PC-9 (cell line): Measurements from ENCODE around the gene PCDH9. TPM values are rescaled to one million over a fixed set of nuclear protein-coding genes. Genes with fewer than 3 reads are reported as not detected.

ENCODE experiments used
- BruUV-seq: library from RNA; stranded (reverse); fragments of 400-500 nt; replicated peaks from 2 replicates; lab custom pipeline; 2021; lab: Mats Ljungman, UMichigan
- CTCF ChIA-PET: fragments of 300-600 bp; sonication (Branson Sonifier 250); formaldehyde crosslinking; loops from one replicate; lab custom pipeline; 2022; ENCODE audit warnings: antibody characterized with exemption; lab: Charles Lee
- POLR2A ChIA-PET: fragments of 300-600 bp; sonication (Branson Sonifier 250); formaldehyde crosslinking; loops from one replicate; lab custom pipeline; 2022; ENCODE audit warnings: antibody characterized with exemption; ENCODE audit not compliant: unreplicated experiment; lab: Charles Lee
- DNase-seq, 2 experiments: peaks; one replicate each; pipeline versions ENCODE4 v3.0.0 to v3.0.0-alpha.2; 2015 to 2022; ENCODE audit warnings: mixed read lengths in 1 of 2
- H2AFZ ChIP-seq: fragments of 200-600 bp; sonication (generic); 2 replicates; pipeline ENCODE4 v1.8.1; 2017; ENCODE audit warnings: antibody characterized with exemption
- H3F3A ChIP-seq: fragments of 200-600 bp; sonication (generic); 2 replicates; pipeline ENCODE4 v1.8.1; 2017; ENCODE audit warnings: antibody characterized with exemption, mild to moderate bottlenecking, low read depth; ENCODE audit not compliant: insufficient read depth
- H3K27ac ChIP-seq: fragments of 200-600 bp; sonication (generic); 2 replicates; pipeline ENCODE4 v1.6.1; 2016; ENCODE audit warnings: mixed run types
- H3K27me3 ChIP-seq: fragments of 200-600 bp; sonication (generic); 2 replicates; pipeline ENCODE4 v1.6.1; 2016; ENCODE audit warnings: low read depth, mixed run types; ENCODE audit not compliant: insufficient read depth
- H3K36me3 ChIP-seq: fragments of 200-600 bp; sonication (generic); 2 replicates; pipeline ENCODE4 v1.6.1; 2016; ENCODE audit warnings: low read depth, mixed run types
- H3K4me1 ChIP-seq: fragments of 200-600 bp; sonication (generic); replicated peaks from 2 replicates; pipeline ENCODE4 v1.6.1; 2016; ENCODE audit warnings: mixed run types; ENCODE audit not compliant: insufficient read depth
- H3K4me2 ChIP-seq: fragments of 200-600 bp; sonication (generic); 2 replicates; pipeline ENCODE4 v1.6.1; 2017; ENCODE audit warnings: mixed run types
- H3K4me3 ChIP-seq: fragments of 200-600 bp; sonication (generic); 2 replicates; pipeline ENCODE4 v1.6.1; 2016; ENCODE audit warnings: mixed run types
- H3K79me2 ChIP-seq: fragments of 200-600 bp; sonication (generic); 2 replicates; pipeline ENCODE4 v1.6.1; 2017; ENCODE audit warnings: low read depth, mixed run types
- H3K9me2 ChIP-seq: fragments of 200-600 bp; sonication (generic); 2 replicates; pipeline ENCODE4 v1.8.1; 2017; ENCODE audit warnings: mild to moderate bottlenecking; ENCODE audit not compliant: insufficient read depth
- H3K9me3 ChIP-seq: fragments of 200-600 bp; sonication (generic); 2 replicates; pipeline ENCODE4 v1.8.1; 2016; ENCODE audit warnings: low read depth; ENCODE audit not compliant: insufficient read depth
- H4K20me1 ChIP-seq: fragments of 200-600 bp; sonication (generic); 2 replicates; pipeline ENCODE4 v1.8.1; 2017; ENCODE audit not compliant: insufficient read depth
- CTCF ChIP-seq: fragments of 200-600 bp; sonication (generic); conservative IDR thresholded peaks from 2 replicates; pipeline ENCODE4 v1.6.1; 2017; ENCODE audit warnings: mixed run types, antibody characterized with exemption, mild to moderate bottlenecking, moderate library complexity
- EZH2 ChIP-seq: fragments of 200-600 bp; sonication (generic); IDR thresholded peaks from 2 replicates; pipeline ENCODE4 v1.8.0; 2017; ENCODE audit warnings: antibody characterized with exemption, low read depth
- intact Hi-C: fragments of 100-400 bp; cut with micrococcal nuclease; formaldehyde crosslinking; loops from one replicate; pipeline ENCODE4 v1.10.0; 2022; ENCODE audit not compliant: unreplicated experiment
- total RNA-seq: library from RNA; stranded (reverse); gene quantifications from 2 replicates; pipeline ENCODE4 v1.2.3, GENCODE V29; 2021

The PCDH9 gene
- total RNA-seq, 1 experiment from 2014 or later: 0.37 TPM

GRCh38 chr13:66414066-66414800, 815.9 kb downstream of the PCDH9 start:
- Histone ChIP-seq H3K36me3 (no peaks in the 10 kb centered on the region), H3K79me2 (no peaks in the 10 kb centered on the region), H3K4me2 (no peak overlapping the region), H3K9me3 (no peaks in the 10 kb centered on the region), H3K27ac (no peak overlapping the region), H2AFZ (no peak overlapping the region), H3K4me1 (no peaks in the 10 kb centered on the region), H3K9me2 (no peaks in the 10 kb centered on the region), H3K27me3 (no peaks in the 10 kb centered on the region), H3F3A (no peaks in the 10 kb centered on the region), H3K4me3 (no peak overlapping the region), H4K20me1 (no peaks in the 10 kb centered on the region)
- intact Hi-C loops: no loop called here
- BruUV-seq: no TSS peak
- TF ChIP-seq CTCF (no peak), EZH2 (no peak)
- POLR2A ChIA-PET: no interaction called here
- CTCF ChIA-PET: no interaction called here
- no peak for DNase-seq

GRCh38 chr13:66410314-66410713, 819.8 kb downstream of the PCDH9 start:
- Histone ChIP-seq H3K9me3 (no peaks in the 10 kb centered on the region), H3K4me2 (no peak overlapping the region), H3K27me3 (no peaks in the 10 kb centered on the region), H3K4me1 (peaks cover 10% of the 10 kb centered on the region), H3K36me3 (no peaks in the 10 kb centered on the region), H3K9me2 (no peaks in the 10 kb centered on the region), H3K4me3 (no peak overlapping the region), H3F3A (no peaks in the 10 kb centered on the region), H2AFZ (no peak overlapping the region), H4K20me1 (no peaks in the 10 kb centered on the region), H3K79me2 (no peaks in the 10 kb centered on the region), H3K27ac (no peak overlapping the region)
- no peak for DNase-seq
- TF ChIP-seq CTCF (no peak), EZH2 (no peak)
- CTCF ChIA-PET: no interaction called here
- POLR2A ChIA-PET: no interaction called here
- intact Hi-C loops: no loop called here
- no TSS peak for BruUV-seq

GRCh38 chr13:66409542-66409941, 820.6 kb downstream of the PCDH9 start:
- no peak for DNase-seq
- H2AFZ ChIP-seq: no peak overlapping the region
- no peaks in the 10 kb centered on the region for H3K79me2 ChIP-seq
- BruUV-seq: no TSS peak
- no peak overlapping the region for H3K4me3 ChIP-seq
- intact Hi-C loops: no loop called here
- H3K36me3 ChIP-seq: no peaks in the 10 kb centered on the region
- no peak overlapping the region for H3K27ac ChIP-seq
- H3K27me3 ChIP-seq: no peaks in the 10 kb centered on the region
- no peak overlapping the region for H3K4me2 ChIP-seq
- ChIA-PET CTCF (no interaction called here), POLR2A (no interaction called here)
- H3K4me1 ChIP-seq: peaks cover 10% of the 10 kb centered on the region
- H4K20me1 ChIP-seq: no peaks in the 10 kb centered on the region
- no peaks in the 10 kb centered on the region for H3F3A ChIP-seq
- no peaks in the 10 kb centered on the region for H3K9me2 ChIP-seq
- H3K9me3 ChIP-seq: no peaks in the 10 kb centered on the region
- no peak for TF ChIP-seq EZH2
- TF ChIP-seq CTCF: no peak
